Stomach (tissue), 9 donors: Measurements from ENCODE around the gene RBFOX1. TPM values are rescaled to one million over a fixed set of nuclear protein-coding genes. Genes with fewer than 3 reads are reported as not detected.

Experiments used
- DNase-seq, 2 donors: peaks; one replicate each; pipeline versions ENCODE4 v3.0.0 to v3.0.0-alpha.2; 2013 to 2019
- H3K27ac ChIP-seq, 5 donors: fragments of 200-600 bp in 4 of 5; sonication (generic) in 4 of 5; one replicate each; pipeline ENCODE4 v1.5.1; 2013 to 2019; ENCODE audit warnings: mild to moderate bottlenecking in 1 of 5, moderate library complexity in 1 of 5
- H3K27me3 ChIP-seq, 3 donors: fragments of 200-600 bp; sonication (generic); one replicate each; pipeline ENCODE4 v1.5.1; 2017 to 2019; ENCODE audit warnings: mixed run types in 1 of 3
- H3K36me3 ChIP-seq, 4 donors: fragments of 200-600 bp; sonication (generic); 1 replicate in 3 of 4; 2 replicates in 1 of 4; pipeline ENCODE4 v1.5.1; 2016 to 2019
- H3K4me1 ChIP-seq, 4 donors: fragments of 200-600 bp; sonication (generic); one replicate each; pipeline ENCODE4 v1.5.1; 2016 to 2019
- H3K4me3 ChIP-seq, 4 donors: fragments of 200-600 bp; sonication (generic) in 3 of 4; one replicate each; pipeline ENCODE4 v1.5.1; 2016 to 2019; ENCODE audit warnings: mild to moderate bottlenecking in 1 of 4
- H3K9me3 ChIP-seq, 4 donors: fragments of 200-600 bp; sonication (generic); one replicate each; pipeline ENCODE4 v1.5.1; 2016 to 2019
- EP300 ChIP-seq: sonication (generic); formaldehyde crosslinking; IDR thresholded peaks from one replicate; pipeline ENCODE4 v1.6.1; 2017; ENCODE audit warnings: antibody characterized with exemption
- POLR2A ChIP-seq, 4 donors: fragments of 450-650 bp; IDR thresholded peaks; one replicate each; pipeline ENCODE4 v1.6.1; 2016; ENCODE audit warnings: antibody characterized with exemption in 4 of 4, control low read depth in 2 of 4, mild to moderate bottlenecking in 1 of 4, moderate library complexity in 1 of 4
- POLR2AphosphoS5 ChIP-seq, 3 donors: sonication (generic); formaldehyde crosslinking; IDR thresholded peaks; one replicate each; pipeline ENCODE4 v1.6.1; 2016; ENCODE audit warnings: antibody characterized with exemption in 3 of 3
- WGBS, 5 donors: extraction: QIAGEN DNeasy Blood & Tissue Kit in 3 of 5; methylation state at CpG; one replicate each; pipeline versions ENCODE4 v1.1.5 to v1.1.7; 2013 to 2018; 5-methylcytosine and 5-hydroxymethylcytosine counted together
- intact Hi-C: fragments of 100-400 bp; cut with DNase I; formaldehyde crosslinking; loops from one replicate; pipeline ENCODE4 v1.15.1; 2023; ENCODE audit warnings: low total_unique reads
- polyA plus RNA-seq, 3 donors: library from polyadenylated mRNA; stranded (reverse); fragments of 200-250 nt; gene quantifications; one replicate each; pipeline ENCODE4 v1.2.3, GENCODE V29; 2013
- total RNA-seq, 5 donors: library from RNA; depleted of rRNA; stranded (reverse); fragments of >200 nt; gene quantifications; one replicate each; pipeline versions ENCODE4 v1.1.0 to v1.2.3, GENCODE V29; 2014 to 2016
- TF ChIP-seq, protein P1 (sequence below), 7 experiments: fragments of 450-650 bp in 4 of 7; fragments of 200-600 bp in 3 of 7; sonication (generic) in 3 of 7; IDR thresholded peaks; one replicate each; pipeline ENCODE4 v1.5.1; 2016 to 2019; ENCODE audit warnings: antibody characterized with exemption in 7 of 7, control low read depth in 2 of 7, mild to moderate bottlenecking in 1 of 7
- donor health status: healthy with polysubstance abuse.
- donor health status: Bipolar disorder and iron deficiency.
- donor health status: healthy.

Gene RBFOX1
- total and polyA plus RNA-seq, 8 donors = 0.03 to 20.9 (median 0.35) TPM; not detected in 4

DNA sequence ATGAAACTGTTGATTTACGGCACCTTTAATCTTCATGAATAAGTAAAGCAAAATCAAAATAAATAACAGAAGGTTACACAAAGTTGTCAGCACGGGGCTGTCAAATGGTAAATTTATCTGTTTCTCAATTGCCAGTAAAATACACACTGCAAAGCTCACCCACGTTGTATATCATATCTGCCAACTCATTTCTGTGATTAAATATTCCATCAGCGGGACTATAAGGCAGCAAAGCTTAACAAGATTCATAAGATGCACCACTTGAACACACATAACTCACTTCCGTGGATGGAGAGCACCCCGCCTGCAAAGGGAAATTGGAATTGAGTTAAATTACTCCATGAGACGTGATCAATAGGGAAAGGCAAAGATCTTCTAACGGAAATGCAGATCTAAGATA is 280.0 kb downstream of the RBFOX1 start:
- Histone ChIP-seq H3K4me3 (no peak overlapping the region), H3K36me3 (no peaks in the 10 kb centered on the region), H3K9me3 (no peaks in the 10 kb centered on the region), H3K27ac (no peak overlapping the region), H3K4me1 (no peaks in the 10 kb centered on the region), H3K27me3 (no peaks in the 10 kb centered on the region)
- intact Hi-C loops = no loop called here
- TF ChIP-seq, protein P1, sequence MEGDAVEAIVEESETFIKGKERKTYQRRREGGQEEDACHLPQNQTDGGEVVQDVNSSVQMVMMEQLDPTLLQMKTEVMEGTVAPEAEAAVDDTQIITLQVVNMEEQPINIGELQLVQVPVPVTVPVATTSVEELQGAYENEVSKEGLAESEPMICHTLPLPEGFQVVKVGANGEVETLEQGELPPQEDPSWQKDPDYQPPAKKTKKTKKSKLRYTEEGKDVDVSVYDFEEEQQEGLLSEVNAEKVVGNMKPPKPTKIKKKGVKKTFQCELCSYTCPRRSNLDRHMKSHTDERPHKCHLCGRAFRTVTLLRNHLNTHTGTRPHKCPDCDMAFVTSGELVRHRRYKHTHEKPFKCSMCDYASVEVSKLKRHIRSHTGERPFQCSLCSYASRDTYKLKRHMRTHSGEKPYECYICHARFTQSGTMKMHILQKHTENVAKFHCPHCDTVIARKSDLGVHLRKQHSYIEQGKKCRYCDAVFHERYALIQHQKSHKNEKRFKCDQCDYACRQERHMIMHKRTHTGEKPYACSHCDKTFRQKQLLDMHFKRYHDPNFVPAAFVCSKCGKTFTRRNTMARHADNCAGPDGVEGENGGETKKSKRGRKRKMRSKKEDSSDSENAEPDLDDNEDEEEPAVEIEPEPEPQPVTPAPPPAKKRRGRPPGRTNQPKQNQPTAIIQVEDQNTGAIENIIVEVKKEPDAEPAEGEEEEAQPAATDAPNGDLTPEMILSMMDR (IDR thresholded peaks at IDR 0.05) = no peak
- no peak for TF ChIP-seq POLR2A (IDR thresholded peaks at IDR 0.05)
- TF ChIP-seq EP300 = no peak
- TF ChIP-seq POLR2AphosphoS5 (IDR thresholded peaks at IDR 0.05) = no peak
- DNase-seq = no peak
- WGBS, 5 donors = 70 to 76% (median 72%) methylated on average over 8 of the region's 8 CpGs

DNA sequence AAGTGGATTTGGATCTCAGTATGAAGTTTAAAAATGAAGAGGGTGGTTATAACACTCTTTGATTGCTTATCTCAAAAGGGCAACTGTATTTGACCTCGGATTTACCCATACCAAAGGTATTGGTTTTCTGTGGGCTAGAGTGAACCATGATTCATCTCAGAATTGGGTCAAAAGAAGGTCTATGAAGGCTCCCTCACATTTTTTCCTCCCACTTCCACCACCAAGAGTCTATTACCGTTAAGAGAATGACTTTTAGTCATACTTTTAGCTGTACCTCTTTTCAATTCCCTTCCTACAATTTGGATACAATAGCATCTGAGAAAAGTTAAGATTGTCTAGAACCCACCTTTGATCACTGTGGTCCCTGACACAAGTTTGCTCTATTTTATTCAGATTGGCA is 280.9 kb downstream of the RBFOX1 start:
- TF ChIP-seq POLR2A (IDR thresholded peaks at IDR 0.05) (no peak), EP300 (no peak), POLR2AphosphoS5 (IDR thresholded peaks at IDR 0.05) (no peak)
- TF ChIP-seq, protein P1 (IDR thresholded peaks at IDR 0.05) = no peak
- no peak overlapping the region for H3K27ac ChIP-seq
- intact Hi-C loops = no loop called here
- no peak for DNase-seq
- 61 to 82% (median 71%) methylated on average over 2 of the region's 2 CpGs for WGBS, 5 donors
- H3K27me3 ChIP-seq = no peaks in the 10 kb centered on the region
- no peaks in the 10 kb centered on the region for H3K36me3 ChIP-seq
- H3K4me3 ChIP-seq = no peak overlapping the region
- H3K4me1 ChIP-seq = no peaks in the 10 kb centered on the region
- H3K9me3 ChIP-seq = no peaks in the 10 kb centered on the region

DNA sequence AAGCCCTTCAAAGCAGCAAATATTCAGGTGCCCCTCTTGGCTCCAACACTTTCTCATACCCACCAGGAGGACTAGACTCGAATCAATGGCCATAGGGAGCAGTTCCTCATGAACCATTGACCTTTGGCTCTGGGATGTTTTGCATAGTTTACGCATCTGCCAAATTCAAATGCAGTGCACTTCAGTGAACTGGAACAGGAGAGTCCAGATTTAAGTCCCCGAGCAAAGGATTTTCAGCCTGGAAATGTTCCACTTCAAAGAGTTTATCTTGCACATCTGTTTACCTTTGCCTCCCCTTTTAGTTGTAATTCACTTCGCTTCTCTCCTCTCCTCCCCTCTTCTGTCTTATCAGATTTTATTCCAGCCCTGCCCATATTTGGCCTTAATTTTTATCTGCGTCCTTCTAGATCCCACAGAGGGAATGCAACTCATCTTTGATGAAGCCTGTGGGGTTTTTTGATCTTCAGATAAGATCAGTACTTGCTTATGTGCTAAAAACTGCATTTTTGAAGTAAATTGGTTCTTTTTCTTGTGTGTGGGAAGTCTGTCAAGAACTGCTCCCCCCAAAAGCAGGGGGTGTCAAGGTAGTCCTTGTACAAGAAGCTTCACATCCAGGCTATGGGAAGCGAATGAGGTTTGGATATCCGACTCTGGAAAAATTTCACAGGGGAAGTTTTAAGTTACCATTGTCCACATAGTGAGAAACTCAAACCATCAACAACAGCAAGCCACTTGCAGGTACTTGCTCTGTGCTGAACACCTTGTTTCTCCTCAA is 281.6 kb downstream of the RBFOX1 start:
- H3K36me3 ChIP-seq = no peaks in the 10 kb centered on the region
- no peaks in the 10 kb centered on the region for H3K9me3 ChIP-seq
- TF ChIP-seq POLR2AphosphoS5 (IDR thresholded peaks at IDR 0.05) = no peak
- TF ChIP-seq, protein P1 (IDR thresholded peaks at IDR 0.05) = no peak
- TF ChIP-seq POLR2A (IDR thresholded peaks at IDR 0.05) = no peak
- no peak for TF ChIP-seq EP300
- DNase-seq = no peak
- H3K4me1 ChIP-seq = no peaks in the 10 kb centered on the region
- 55 to 70% (median 63%) methylated on average over 7 of the region's 7 CpGs for WGBS, 5 donors
- no peak overlapping the region for H3K4me3 ChIP-seq
- H3K27ac ChIP-seq = no peak overlapping the region
- intact Hi-C loops = no loop called here
- no peaks in the 10 kb centered on the region for H3K27me3 ChIP-seq

DNA sequence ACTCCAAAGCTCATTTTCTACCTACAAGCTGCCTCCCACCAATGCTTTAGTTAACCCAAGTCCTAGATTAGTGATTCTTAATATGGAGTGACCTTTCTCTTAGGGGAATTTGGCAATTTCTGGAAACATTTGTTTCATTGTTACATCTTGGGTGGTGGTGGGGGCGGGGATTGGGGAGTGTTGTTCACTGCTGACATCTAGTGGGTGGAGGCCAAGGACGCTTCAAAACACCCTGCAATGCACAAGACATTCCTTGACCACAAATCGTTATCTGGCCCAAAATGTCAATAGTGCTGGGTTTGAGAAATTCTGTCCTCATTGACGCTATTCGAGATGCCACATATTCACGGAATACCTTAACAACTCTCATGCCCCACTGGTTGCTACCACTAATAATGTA is 282.9 kb downstream of the RBFOX1 start:
- no peak for DNase-seq
- Histone ChIP-seq H3K4me1 (no peaks in the 10 kb centered on the region), H3K9me3 (no peaks in the 10 kb centered on the region), H3K36me3 (no peaks in the 10 kb centered on the region), H3K4me3 (no peak overlapping the region), H3K27me3 (no peaks in the 10 kb centered on the region), H3K27ac (no peak overlapping the region)
- intact Hi-C loops = no loop called here
- 84 to 96% (median 90%) methylated on average over 6 of the region's 6 CpGs for WGBS, 5 donors
- TF ChIP-seq, protein P1 (IDR thresholded peaks at IDR 0.05) = no peak
- TF ChIP-seq POLR2AphosphoS5 (IDR thresholded peaks at IDR 0.05) (no peak), EP300 (no peak), POLR2A (IDR thresholded peaks at IDR 0.05) (no peak)
